ENCODE results near the gene SLC35F2. TPM values are rescaled to one million over a fixed set of nuclear protein-coding genes. Genes with fewer than 3 reads are reported as not detected.

SLC35F2 gene
- total and polyA plus RNA-seq, 2 experiments from 2014 or later: 13.0 to 14.8 TPM

GRCh38 chr11:107791343-107792048 is 67.1 kb downstream of the SLC35F2 start:
- Histone ChIP-seq H3K79me2 (no peaks in the 10 kb centered on the region), H3K9me3 (ENCODE audit: low read depth) (no peaks in the 10 kb centered on the region), H3K36me3 (replicated peaks; ENCODE audit: insufficient read depth, low read depth) (no peaks in the 10 kb centered on the region), H4K20me1 (ENCODE audit: insufficient read depth, poor library complexity, severe bottlenecking) (no peaks in the 10 kb centered on the region), H3K4me3 (no peak overlapping the region), H3K4me1 (ENCODE audit: insufficient read depth) (no peaks in the 10 kb centered on the region), H3K4me2 (no peak overlapping the region), H2AFZ (no peak overlapping the region), H3K27me3 (no peaks in the 10 kb centered on the region), H3K27ac (no peak overlapping the region), H3K9me2 (replicated peaks; ENCODE audit: insufficient read depth) (no peaks in the 10 kb centered on the region)
- TF ChIP-seq EZH2phosphoT487 (IDR thresholded peaks at IDR 0.05; ENCODE audit: low read depth, severe bottlenecking, unreplicated experiment) (no peak), EZH2 (IDR thresholded peaks at IDR 0.05; ENCODE audit: borderline replicate concordance) (no peak), CTCF (IDR thresholded peaks at IDR 0.05; ENCODE audit: poor library complexity) (no peak)
- 54% methylated on average over 10 of the region's 10 CpGs for WGBS (ENCODE audit: low lambda C conversion rate, missing lambda C conversion rate)
- DNase-seq (ENCODE audit: low spot score): no peak

DNA sequence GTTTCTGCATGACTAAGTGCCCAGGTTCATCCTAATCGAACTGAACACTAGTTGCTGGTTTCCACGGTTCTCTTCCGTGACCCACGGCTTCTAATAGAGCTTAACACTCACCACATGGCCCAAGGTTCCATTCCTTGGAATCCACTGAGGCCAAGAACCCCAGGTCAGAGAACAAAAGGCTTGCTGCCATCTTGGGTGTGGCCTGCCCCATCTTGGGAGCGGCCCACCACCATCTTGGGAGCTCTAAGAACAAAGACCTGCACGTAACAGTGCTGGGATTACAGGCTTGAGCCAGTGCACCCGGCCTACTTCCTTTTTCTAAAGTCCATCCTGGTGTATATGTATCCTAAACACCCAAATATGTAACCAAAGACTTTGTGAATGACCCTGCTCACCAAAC is 68.8 kb downstream of the SLC35F2 start:
- Histone ChIP-seq H3K4me2 (no peak overlapping the region), H4K20me1 (ENCODE audit: insufficient read depth, poor library complexity, severe bottlenecking) (no peaks in the 10 kb centered on the region), H3K4me1 (ENCODE audit: insufficient read depth) (no peaks in the 10 kb centered on the region), H2AFZ (no peak overlapping the region), H3K9me2 (replicated peaks; ENCODE audit: insufficient read depth) (no peaks in the 10 kb centered on the region), H3K36me3 (replicated peaks; ENCODE audit: insufficient read depth, low read depth) (no peaks in the 10 kb centered on the region), H3K4me3 (no peak overlapping the region), H3K9me3 (ENCODE audit: low read depth) (no peaks in the 10 kb centered on the region), H3K79me2 (no peaks in the 10 kb centered on the region), H3K27ac (no peak overlapping the region), H3K27me3 (no peaks in the 10 kb centered on the region)
- 92% methylated on average over 7 of the region's 7 CpGs for WGBS (ENCODE audit: low lambda C conversion rate, missing lambda C conversion rate)
- TF ChIP-seq EZH2phosphoT487 (IDR thresholded peaks at IDR 0.05; ENCODE audit: low read depth, severe bottlenecking, unreplicated experiment) (no peak), EZH2 (IDR thresholded peaks at IDR 0.05; ENCODE audit: borderline replicate concordance) (no peak), CTCF (IDR thresholded peaks at IDR 0.05; ENCODE audit: poor library complexity) (no peak)
- DNase-seq (ENCODE audit: low spot score): no peak

DNA sequence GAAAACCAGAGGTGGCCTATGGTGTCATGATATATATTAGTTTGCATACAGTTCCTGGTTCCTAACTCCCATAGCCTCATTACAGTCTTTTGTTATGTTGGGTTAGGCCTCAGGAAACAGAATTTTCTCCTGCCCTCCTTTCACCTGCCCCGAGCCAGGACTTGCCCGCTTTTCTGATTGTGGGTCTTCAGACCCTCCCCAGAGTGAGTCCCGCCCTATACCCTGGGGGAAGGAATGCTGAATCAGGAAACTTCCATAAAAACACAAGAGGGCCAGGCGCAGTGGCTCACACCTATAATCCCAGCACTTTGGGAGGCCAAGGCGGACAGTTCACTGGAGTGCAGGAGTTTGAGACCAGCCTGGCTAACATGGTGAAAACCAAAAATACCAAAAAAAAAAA is 70.9 kb downstream of the SLC35F2 start:
- H3K36me3 ChIP-seq (replicated peaks; ENCODE audit: insufficient read depth, low read depth): no peaks in the 10 kb centered on the region
- no peak overlapping the region for H2AFZ ChIP-seq
- no peak overlapping the region for H3K4me3 ChIP-seq
- 71% methylated on average over 5 of the region's 5 CpGs for WGBS (ENCODE audit: low lambda C conversion rate, missing lambda C conversion rate)
- DNase-seq (ENCODE audit: low spot score): no peak
- no peak overlapping the region for H3K4me2 ChIP-seq
- H3K4me1 ChIP-seq (ENCODE audit: insufficient read depth): no peaks in the 10 kb centered on the region
- no peaks in the 10 kb centered on the region for H4K20me1 ChIP-seq (ENCODE audit: insufficient read depth, poor library complexity, severe bottlenecking)
- H3K79me2 ChIP-seq: no peaks in the 10 kb centered on the region
- TF ChIP-seq CTCF (IDR thresholded peaks at IDR 0.05; ENCODE audit: poor library complexity) (no peak), EZH2 (IDR thresholded peaks at IDR 0.05; ENCODE audit: borderline replicate concordance) (no peak), EZH2phosphoT487 (IDR thresholded peaks at IDR 0.05; ENCODE audit: low read depth, severe bottlenecking, unreplicated experiment) (no peak)
- no peaks in the 10 kb centered on the region for H3K9me2 ChIP-seq (replicated peaks; ENCODE audit: insufficient read depth)
- H3K9me3 ChIP-seq (ENCODE audit: low read depth): no peaks in the 10 kb centered on the region
- no peaks in the 10 kb centered on the region for H3K27me3 ChIP-seq
- no peak overlapping the region for H3K27ac ChIP-seq
